GM19452 (cell line): Measurements from ENCODE around the gene FSIP1.

Experiments used
- ATAC-seq: cut with Tn5 transposase; IDR thresholded peaks from one replicate; pipeline ENCODE4 v1.9.1; 2021; ENCODE audit not compliant: unreplicated experiment

FSIP1 gene

GRCh38 chr15:39597751-39598185 lies 184.9 kb downstream of the FSIP1 start:
- no peak for ATAC-seq

- ATAC-seq = no peak
Measured at GRCh38 chr15:39597336-39597735, 185.3 kb downstream of the FSIP1 start.

- no peak for ATAC-seq
Measured at GRCh38 chr15:39596358-39597051, 186.1 kb downstream of the FSIP1 start.

DNA sequence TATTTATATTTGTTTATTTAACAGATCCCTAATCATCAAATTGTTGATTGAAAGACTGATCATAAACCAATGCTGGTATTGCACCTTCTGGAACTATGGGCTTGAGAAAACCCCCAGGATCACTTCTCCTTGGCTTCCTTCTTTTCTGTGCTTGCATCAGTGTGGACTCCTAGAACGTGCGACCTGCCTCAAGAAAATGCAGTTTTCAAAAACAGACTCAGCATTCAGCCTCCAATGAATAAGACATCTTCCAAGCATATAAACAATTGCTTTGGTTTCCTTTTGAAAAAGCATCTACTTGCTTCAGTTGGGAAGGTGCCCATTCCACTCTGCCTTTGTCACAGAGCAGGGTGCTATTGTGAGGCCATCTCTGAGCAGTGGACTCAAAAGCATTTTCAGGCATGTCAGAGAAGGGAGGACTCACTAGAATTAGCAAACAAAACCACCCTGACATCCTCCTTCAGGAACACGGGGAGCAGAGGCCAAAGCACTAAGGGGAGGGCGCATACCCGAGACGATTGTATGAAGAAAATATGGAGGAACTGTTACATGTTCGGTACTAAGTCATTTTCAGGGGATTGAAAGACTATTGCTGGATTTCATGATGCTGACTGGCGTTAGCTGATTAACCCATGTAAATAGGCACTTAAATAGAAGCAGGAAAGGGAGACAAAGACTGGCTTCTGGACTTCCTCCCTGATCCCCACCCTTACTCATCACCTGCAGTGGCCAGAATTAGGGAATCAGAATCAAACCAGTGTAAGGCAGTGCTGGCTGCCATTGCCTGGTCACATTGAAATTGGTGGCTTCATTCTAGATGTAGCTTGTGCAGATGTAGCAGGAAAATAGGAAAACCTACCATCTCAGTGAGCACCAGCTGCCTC lies 187.1 kb downstream of the FSIP1 start:
- no peak for ATAC-seq

GRCh38 chr15:39594446-39595337 lies 187.9 kb downstream of the FSIP1 start:
- ATAC-seq = no peak

DNA sequence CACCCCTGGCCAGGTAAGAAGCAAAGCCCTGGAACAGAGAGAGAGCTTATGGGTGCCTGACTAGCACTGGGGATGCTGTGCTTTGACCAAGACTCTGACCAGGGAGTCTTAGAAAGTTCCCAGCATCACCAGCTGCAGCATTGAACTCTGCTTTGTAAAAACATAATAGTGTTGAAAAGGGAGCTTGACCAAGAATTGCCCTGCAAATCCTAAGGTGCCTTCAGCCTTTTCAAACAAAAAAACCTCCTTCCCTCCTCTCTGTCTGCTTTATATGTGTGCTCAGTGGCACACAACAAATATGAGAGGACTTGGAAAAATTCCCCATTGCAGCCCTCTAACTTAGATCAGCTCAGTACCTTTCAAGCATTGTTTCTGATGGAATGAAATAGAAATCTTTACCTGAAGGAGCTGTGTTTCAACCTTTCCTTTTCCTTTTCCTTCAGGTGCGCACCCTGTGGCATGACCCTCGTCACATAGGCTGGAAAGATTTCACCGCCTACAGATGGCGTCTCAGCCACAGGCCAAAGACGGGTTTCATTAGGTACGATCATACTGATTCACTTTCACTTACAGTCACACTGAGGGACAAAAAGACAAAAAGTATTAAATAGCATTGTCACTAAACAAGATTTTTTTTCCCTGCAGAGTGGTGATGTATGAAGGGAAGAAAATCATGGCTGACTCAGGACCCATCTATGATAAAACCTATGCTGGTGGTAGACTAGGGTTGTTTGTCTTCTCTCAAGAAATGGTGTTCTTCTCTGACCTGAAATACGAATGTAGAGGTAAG lies 188.8 kb downstream of the FSIP1 start:
- ATAC-seq = no peak

- ATAC-seq = no peak
Measured at GRCh38 chr15:39593071-39593655, 189.5 kb downstream of the FSIP1 start.

DNA sequence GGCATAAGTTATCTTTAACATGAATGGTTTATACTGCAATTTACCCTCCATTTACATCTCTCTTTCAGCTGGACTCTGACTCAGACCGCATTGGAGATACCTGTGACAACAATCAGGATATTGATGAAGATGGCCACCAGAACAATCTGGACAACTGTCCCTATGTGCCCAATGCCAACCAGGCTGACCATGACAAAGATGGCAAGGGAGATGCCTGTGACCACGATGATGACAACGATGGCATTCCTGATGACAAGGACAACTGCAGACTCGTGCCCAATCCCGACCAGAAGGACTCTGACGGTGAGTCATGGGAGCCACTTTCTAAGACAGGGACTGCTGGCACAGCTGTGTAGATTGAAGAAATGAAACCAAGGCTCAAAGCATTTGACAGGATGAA lies 190.1 kb downstream of the FSIP1 start:
- no peak for ATAC-seq

- no peak for ATAC-seq
Measured at GRCh38 chr15:39591896-39592315, 190.7 kb downstream of the FSIP1 start.

- no peak for ATAC-seq
Measured at GRCh38 chr15:39591141-39591895, 191.3 kb downstream of the FSIP1 start.

GRCh38 chr15:39589815-39590644 lies 192.6 kb downstream of the FSIP1 start:
- ATAC-seq = no peak

DNA sequence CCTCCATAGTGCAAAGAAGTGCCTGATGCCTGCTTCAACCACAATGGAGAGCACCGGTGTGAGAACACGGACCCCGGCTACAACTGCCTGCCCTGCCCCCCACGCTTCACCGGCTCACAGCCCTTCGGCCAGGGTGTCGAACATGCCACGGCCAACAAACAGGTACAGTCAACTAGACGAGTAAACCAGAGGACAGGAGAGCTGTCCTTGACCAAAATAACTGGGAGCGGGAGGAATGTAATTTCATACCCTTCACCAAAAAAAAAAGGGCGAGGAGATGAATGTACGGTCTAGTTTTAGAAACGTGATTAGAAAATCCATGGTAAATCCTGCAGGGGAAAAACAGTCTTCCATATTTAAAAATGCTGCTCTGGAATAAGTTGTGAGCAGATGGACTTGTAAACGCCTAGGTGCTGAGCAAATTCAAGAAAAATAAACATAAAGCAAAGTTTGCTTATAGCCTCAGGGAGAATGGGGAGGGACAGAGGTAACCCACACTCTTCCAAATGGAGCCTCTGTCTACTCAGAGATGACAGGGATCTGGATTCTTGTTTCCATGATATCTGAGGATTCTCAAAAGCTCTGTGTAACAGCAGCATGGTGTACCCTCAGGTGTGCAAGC lies 193.3 kb downstream of the FSIP1 start:
- ATAC-seq = no peak

DNA sequence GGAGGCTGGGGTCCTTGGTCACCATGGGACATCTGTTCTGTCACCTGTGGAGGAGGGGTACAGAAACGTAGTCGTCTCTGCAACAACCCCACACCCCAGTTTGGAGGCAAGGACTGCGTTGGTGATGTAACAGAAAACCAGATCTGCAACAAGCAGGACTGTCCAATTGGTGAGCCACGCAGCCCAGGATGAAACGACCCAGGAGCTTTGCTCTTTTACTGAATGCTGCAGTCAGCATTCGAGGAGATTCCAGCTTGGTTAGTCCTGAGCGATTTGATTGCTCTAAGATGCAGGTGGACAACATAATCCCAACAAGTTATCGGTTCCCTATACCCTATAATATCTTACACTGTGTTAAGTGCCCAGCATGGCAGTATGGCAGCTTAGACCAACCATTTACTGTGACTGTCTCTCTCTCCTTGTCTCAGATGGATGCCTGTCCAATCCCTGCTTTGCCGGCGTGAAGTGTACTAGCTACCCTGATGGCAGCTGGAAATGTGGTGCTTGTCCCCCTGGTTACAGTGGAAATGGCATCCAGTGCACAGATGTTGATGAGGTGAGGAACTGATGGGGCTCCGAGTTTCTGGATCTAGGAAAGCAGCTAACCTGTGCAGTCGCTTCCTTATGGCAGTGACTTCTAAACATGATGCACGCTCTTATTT lies 194.0 kb downstream of the FSIP1 start:
- no peak for ATAC-seq

DNA sequence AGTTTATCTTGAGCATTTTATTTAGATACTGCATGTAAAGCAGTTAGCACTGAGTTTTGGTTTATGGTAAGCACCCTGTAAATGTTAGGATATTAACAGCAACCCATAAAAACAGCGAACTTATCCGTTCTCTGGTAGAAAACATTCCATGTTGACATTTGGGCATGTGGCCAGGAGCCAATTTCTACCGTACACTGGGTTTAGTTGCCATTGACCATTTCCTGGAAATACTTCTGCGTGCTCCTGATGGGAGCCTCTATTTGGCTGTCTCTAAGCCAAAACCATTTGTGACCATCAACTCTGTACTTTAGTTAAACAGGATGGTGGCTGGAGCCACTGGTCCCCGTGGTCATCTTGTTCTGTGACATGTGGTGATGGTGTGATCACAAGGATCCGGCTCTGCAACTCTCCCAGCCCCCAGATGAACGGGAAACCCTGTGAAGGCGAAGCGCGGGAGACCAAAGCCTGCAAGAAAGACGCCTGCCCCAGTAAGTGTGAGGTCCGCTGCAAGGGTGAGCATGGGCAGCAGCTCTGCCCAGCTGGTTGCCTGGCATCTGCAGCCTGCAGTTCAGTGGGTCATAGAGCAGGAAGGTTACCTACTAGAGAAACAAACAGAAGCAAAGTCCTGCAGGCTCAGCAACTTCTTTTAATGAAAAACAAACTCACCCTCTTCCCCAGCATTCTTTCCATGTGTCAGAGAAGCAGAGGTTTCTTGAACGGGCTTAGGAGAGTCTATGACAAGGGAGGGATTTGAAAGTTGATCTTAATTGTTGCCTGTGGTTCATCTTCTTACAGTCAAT lies 194.7 kb downstream of the FSIP1 start:
- ATAC-seq = no peak

GRCh38 chr15:39587096-39587721 lies 195.4 kb downstream of the FSIP1 start:
- no peak for ATAC-seq

GRCh38 chr15:39586387-39587095 lies 196.1 kb downstream of the FSIP1 start:
- ATAC-seq = no peak
